ENCODE data around the gene ANKRD6. TPM values are rescaled to one million over a fixed set of nuclear protein-coding genes. Genes with fewer than 3 reads are reported as not detected.

Gene ANKRD6
- total RNA-seq, 1 donor from 2014 or later, result 13.5 TPM

GRCh38 chr6:89489078-89489477, 56.1 kb downstream of the ANKRD6 start:
- Mint-ChIP-seq H3K27ac (ENCODE audit: unreplicated experiment) (no peak overlapping the region), H3K9me3 (ENCODE audit: unreplicated experiment) (peaks cover 2% of the 10 kb centered on the region), H3K27me3 (ENCODE audit: low read depth, unreplicated experiment) (no peaks in the 10 kb centered on the region), H3K4me1 (ENCODE audit: low read depth, unreplicated experiment) (peaks cover 2% of the 10 kb centered on the region), H3K4me3 (ENCODE audit: unreplicated experiment) (no peak overlapping the region), H3K36me3 (ENCODE audit: low read depth, unreplicated experiment) (no peaks in the 10 kb centered on the region)
- H3K79me2 ChIP-seq (ENCODE audit: insufficient read depth, low read length), result no peaks in the 10 kb centered on the region
- H3K4me2 ChIP-seq (ENCODE audit: low read length), result no peak overlapping the region
- H2AFZ ChIP-seq (ENCODE audit: low read depth, low read length), result no peak overlapping the region
- H3K9ac ChIP-seq (ENCODE audit: low read length), result no peak overlapping the region
- no peak for FAIRE-seq
- DNase-seq (ENCODE audit: low read depth), result no peak
- no peak overlapping the region for H3K4me3 ChIP-seq (ENCODE audit: insufficient read depth, low read depth, low read length)
- no peak overlapping the region for H3K27ac ChIP-seq (ENCODE audit: low read depth, low read length)
- no peaks in the 10 kb centered on the region for H3K4me1 ChIP-seq (ENCODE audit: insufficient read depth, low read length)
- TF ChIP-seq, protein P1, sequence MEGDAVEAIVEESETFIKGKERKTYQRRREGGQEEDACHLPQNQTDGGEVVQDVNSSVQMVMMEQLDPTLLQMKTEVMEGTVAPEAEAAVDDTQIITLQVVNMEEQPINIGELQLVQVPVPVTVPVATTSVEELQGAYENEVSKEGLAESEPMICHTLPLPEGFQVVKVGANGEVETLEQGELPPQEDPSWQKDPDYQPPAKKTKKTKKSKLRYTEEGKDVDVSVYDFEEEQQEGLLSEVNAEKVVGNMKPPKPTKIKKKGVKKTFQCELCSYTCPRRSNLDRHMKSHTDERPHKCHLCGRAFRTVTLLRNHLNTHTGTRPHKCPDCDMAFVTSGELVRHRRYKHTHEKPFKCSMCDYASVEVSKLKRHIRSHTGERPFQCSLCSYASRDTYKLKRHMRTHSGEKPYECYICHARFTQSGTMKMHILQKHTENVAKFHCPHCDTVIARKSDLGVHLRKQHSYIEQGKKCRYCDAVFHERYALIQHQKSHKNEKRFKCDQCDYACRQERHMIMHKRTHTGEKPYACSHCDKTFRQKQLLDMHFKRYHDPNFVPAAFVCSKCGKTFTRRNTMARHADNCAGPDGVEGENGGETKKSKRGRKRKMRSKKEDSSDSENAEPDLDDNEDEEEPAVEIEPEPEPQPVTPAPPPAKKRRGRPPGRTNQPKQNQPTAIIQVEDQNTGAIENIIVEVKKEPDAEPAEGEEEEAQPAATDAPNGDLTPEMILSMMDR (IDR thresholded peaks at IDR 0.05; ENCODE audit: insufficient read depth, low read depth, low read length), result no peak
- TF ChIP-seq EZH2 (IDR thresholded peaks at IDR 0.05; ENCODE audit: insufficient read depth, low read length), result no peak
- H3K9me3 ChIP-seq (ENCODE audit: insufficient read depth, low read depth, low read length), result no peaks in the 10 kb centered on the region
- no peaks in the 10 kb centered on the region for H3K36me3 ChIP-seq (ENCODE audit: insufficient read depth, low read length)
- peaks cover 8% of the 10 kb centered on the region for H4K20me1 ChIP-seq (ENCODE audit: insufficient read depth, low read length)
- H3K27me3 ChIP-seq (ENCODE audit: insufficient read depth, low read length), result no peaks in the 10 kb centered on the region

DNA sequence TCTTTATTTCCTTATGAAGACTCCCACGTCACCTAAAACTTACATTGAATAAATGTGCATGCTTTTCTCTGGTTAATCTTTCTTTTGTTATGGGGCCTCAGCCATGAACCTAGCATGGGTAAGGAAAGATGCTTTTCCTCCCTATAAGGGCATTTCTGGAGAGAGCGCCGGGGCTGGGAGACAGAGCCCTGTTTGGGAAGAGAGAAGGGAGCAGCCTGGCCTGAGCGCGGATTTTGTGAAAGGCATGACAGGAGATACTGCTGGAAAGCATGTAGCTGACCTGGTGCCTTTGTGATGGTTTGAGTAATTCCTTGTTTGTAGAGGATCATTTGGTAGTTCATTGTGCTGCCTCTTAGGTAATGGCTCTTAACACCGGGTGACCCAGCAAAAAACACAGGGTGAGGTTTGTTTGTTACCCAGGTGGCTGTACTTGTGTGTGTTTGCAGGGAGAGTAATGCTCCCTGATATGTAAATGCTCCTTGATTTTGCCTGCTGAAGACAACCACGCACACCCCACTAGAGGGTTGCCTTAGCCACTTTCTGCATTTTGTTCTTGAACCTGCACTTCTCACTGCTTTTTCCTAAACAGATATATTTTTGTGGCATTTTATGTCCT, 59.2 kb downstream of the ANKRD6 start:
- peaks cover 2% of the 10 kb centered on the region for H3K9me3 Mint-ChIP-seq (ENCODE audit: unreplicated experiment)
- Histone ChIP-seq H3K9me3 (ENCODE audit: insufficient read depth, low read depth, low read length) (no peaks in the 10 kb centered on the region), H4K20me1 (ENCODE audit: insufficient read depth, low read length) (peaks cover 8% of the 10 kb centered on the region), H3K4me1 (ENCODE audit: insufficient read depth, low read length) (no peaks in the 10 kb centered on the region), H3K9ac (ENCODE audit: low read length) (no peak overlapping the region), H3K27me3 (ENCODE audit: insufficient read depth, low read length) (no peaks in the 10 kb centered on the region), H3K4me2 (ENCODE audit: low read length) (no peak overlapping the region), H3K36me3 (ENCODE audit: insufficient read depth, low read length) (no peaks in the 10 kb centered on the region), H3K27ac (ENCODE audit: low read depth, low read length) (no peak overlapping the region), H3K4me3 (ENCODE audit: insufficient read depth, low read depth, low read length) (no peak overlapping the region), H2AFZ (ENCODE audit: low read depth, low read length) (no peak overlapping the region), H3K79me2 (ENCODE audit: insufficient read depth, low read length) (no peaks in the 10 kb centered on the region)
- H3K27ac Mint-ChIP-seq (ENCODE audit: unreplicated experiment), result no peak overlapping the region
- no peaks in the 10 kb centered on the region for H3K36me3 Mint-ChIP-seq (ENCODE audit: low read depth, unreplicated experiment)
- H3K4me1 Mint-ChIP-seq (ENCODE audit: low read depth, unreplicated experiment), result peaks cover 2% of the 10 kb centered on the region
- TF ChIP-seq, protein P1 (IDR thresholded peaks at IDR 0.05; ENCODE audit: insufficient read depth, low read depth, low read length), result no peak
- TF ChIP-seq EZH2 (IDR thresholded peaks at IDR 0.05; ENCODE audit: insufficient read depth, low read length), result no peak
- no peaks in the 10 kb centered on the region for H3K27me3 Mint-ChIP-seq (ENCODE audit: low read depth, unreplicated experiment)
- H3K4me3 Mint-ChIP-seq (ENCODE audit: unreplicated experiment), result no peak overlapping the region
- no peak for FAIRE-seq
- DNase-seq (ENCODE audit: low read depth), result no peak

GRCh38 chr6:89494131-89494793, 61.3 kb downstream of the ANKRD6 start:
- Histone ChIP-seq H3K4me3 (ENCODE audit: insufficient read depth, low read depth, low read length) (no peak overlapping the region), H3K4me1 (ENCODE audit: insufficient read depth, low read length) (no peaks in the 10 kb centered on the region), H3K27ac (ENCODE audit: low read depth, low read length) (no peak overlapping the region), H2AFZ (ENCODE audit: low read depth, low read length) (no peak overlapping the region), H3K4me2 (ENCODE audit: low read length) (no peak overlapping the region), H3K27me3 (ENCODE audit: insufficient read depth, low read length) (no peaks in the 10 kb centered on the region), H4K20me1 (ENCODE audit: insufficient read depth, low read length) (peaks cover 8% of the 10 kb centered on the region), H3K36me3 (ENCODE audit: insufficient read depth, low read length) (no peaks in the 10 kb centered on the region), H3K79me2 (ENCODE audit: insufficient read depth, low read length) (no peaks in the 10 kb centered on the region), H3K9ac (ENCODE audit: low read length) (no peak overlapping the region), H3K9me3 (ENCODE audit: insufficient read depth, low read depth, low read length) (no peaks in the 10 kb centered on the region)
- H3K4me3 Mint-ChIP-seq (ENCODE audit: unreplicated experiment), result no peak overlapping the region
- no peaks in the 10 kb centered on the region for H3K36me3 Mint-ChIP-seq (ENCODE audit: low read depth, unreplicated experiment)
- TF ChIP-seq EZH2 (IDR thresholded peaks at IDR 0.05; ENCODE audit: insufficient read depth, low read length), result no peak
- TF ChIP-seq, protein P1 (IDR thresholded peaks at IDR 0.05; ENCODE audit: insufficient read depth, low read depth, low read length), result no peak
- peaks cover 2% of the 10 kb centered on the region for H3K4me1 Mint-ChIP-seq (ENCODE audit: low read depth, unreplicated experiment)
- DNase-seq (ENCODE audit: low read depth) (no peak), FAIRE-seq (no peak)
- H3K9me3 Mint-ChIP-seq (ENCODE audit: unreplicated experiment), result peaks cover 2% of the 10 kb centered on the region
- H3K27ac Mint-ChIP-seq (ENCODE audit: unreplicated experiment), result no peak overlapping the region
- H3K27me3 Mint-ChIP-seq (ENCODE audit: low read depth, unreplicated experiment), result no peaks in the 10 kb centered on the region

Measured in astrocyte (in vitro differentiated cells and primary cell).